ENCODE results near the gene SDR42E1. TPM values are rescaled to one million over a fixed set of nuclear protein-coding genes. Genes with fewer than 3 reads are reported as not detected.

Gene SDR42E1
- total and polyA plus RNA-seq, 9 of the 15 experiments (the other 6 are each of a cell fraction or from before 2014, with no cell fraction given): 0.13 to 1.3 (median 0.42) TPM

GRCh38 chr16:82045465-82045864 lies 34.2 kb upstream of the SDR42E1 start (continued):
- TF ChIP-seq, protein P1, sequence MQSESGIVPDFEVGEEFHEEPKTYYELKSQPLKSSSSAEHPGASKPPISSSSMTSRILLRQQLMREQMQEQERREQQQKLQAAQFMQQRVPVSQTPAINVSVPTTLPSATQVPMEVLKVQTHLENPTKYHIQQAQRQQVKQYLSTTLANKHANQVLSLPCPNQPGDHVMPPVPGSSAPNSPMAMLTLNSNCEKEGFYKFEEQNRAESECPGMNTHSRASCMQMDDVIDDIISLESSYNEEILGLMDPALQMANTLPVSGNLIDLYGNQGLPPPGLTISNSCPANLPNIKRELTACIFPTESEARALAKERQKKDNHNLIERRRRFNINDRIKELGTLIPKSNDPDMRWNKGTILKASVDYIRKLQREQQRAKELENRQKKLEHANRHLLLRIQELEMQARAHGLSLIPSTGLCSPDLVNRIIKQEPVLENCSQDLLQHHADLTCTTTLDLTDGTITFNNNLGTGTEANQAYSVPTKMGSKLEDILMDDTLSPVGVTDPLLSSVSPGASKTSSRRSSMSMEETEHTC (IDR thresholded peaks at IDR 0.05): no peak
- TF ChIP-seq POLR2A (conservative IDR thresholded peaks at IDR 0.05) (no peak), KDM1A (IDR thresholded peaks at IDR 0.05) (no peak), GTF2B (IDR thresholded peaks at IDR 0.05; ENCODE audit: extremely low read depth, insufficient read length) (no peak), PCBP1 (IDR thresholded peaks at IDR 0.05; ENCODE audit: low read depth, low read length, poor library complexity, severe bottlenecking) (no peak), ZNF217 (CRISPR knock-in tag; IDR thresholded peaks at IDR 0.05) (no peak)

GRCh38 chr16:82044585-82044911 lies 33.3 kb upstream of the SDR42E1 start:
- in situ Hi-C loops (cut with MboI): no loop called here
- TF ChIP-seq ZBTB11 (CRISPR knock-in tag; IDR thresholded peaks at IDR 0.05): 0 out of 6 replicates have a peak, but pooled peaks of 1 of the 3 experiments have one; percentile 26
- TF ChIP-seq PHTF2 (CRISPR knock-in tag; IDR thresholded peaks at IDR 0.05): no peak
- TF ChIP-seq FOXO4 (CRISPR knock-in tag; IDR thresholded peaks at IDR 0.05): no peak
- TF ChIP-seq ELF2 (CRISPR knock-in tag; IDR thresholded peaks at IDR 0.05): no peak
- no peaks in the 10 kb centered on the region for H4K20me1 ChIP-seq (replicated peaks; ENCODE audit: control insufficient read depth, insufficient read depth, low read length)
- BruUV-seq (replicated peaks): no TSS peak
- H3K36me3 ChIP-seq (ENCODE audit: control insufficient read depth, insufficient read depth, low read length): no peaks in the 10 kb centered on the region
- H3K79me2 ChIP-seq (ENCODE audit: control insufficient read depth, insufficient read depth, low read length): no peaks in the 10 kb centered on the region
- intact Hi-C loops (cut with micrococcal nuclease): no loop called here
- ChIA-PET CTCF (ENCODE audit: low intra/inter-chr PET ratio) (no interaction called here), POLR2A (interaction anchor here (1.3 kb wide), 1 partner anchor 16 kb away, joined by 3 read pairs; no protein-coding TSS in a partner anchor)
- H3K27ac ChIP-seq (ENCODE audit: extremely low read depth, low read depth, low read length): no peak overlapping the region
- H3K4me2 ChIP-seq (ENCODE audit: insufficient read depth, low read length): no peak overlapping the region
- WGBS (ENCODE audit: insufficient coverage, low coverage, missing lambda C conversion rate): 0% methylated on average over 2 of the region's 3 CpGs
- DNase-seq (ENCODE audit: extremely low read depth in 1 of 4, low spot score in 3 of 4) (no peak), ATAC-seq (peak; percentile 25; the same call in 1 of the 3 replicates), FAIRE-seq (no peak)
- no peak overlapping the region for H2AFZ ChIP-seq (ENCODE audit: low read depth, low read length)
- no peaks in the 10 kb centered on the region for H3K4me1 ChIP-seq (replicated peaks in 1 of 2; ENCODE audit: control insufficient read depth in 2 of 2, insufficient read depth in 2 of 2, low read length in 2 of 2)
- H3K9ac ChIP-seq (ENCODE audit: insufficient read depth in 1 of 2, low read depth in 2 of 2, low read length in 2 of 2): no peak overlapping the region
- H3K9me3 ChIP-seq (replicated peaks; ENCODE audit: control insufficient read depth, insufficient read depth, low read depth, low read length): no peaks in the 10 kb centered on the region
- peaks cover 0 to 13% of the 10 kb centered on the region in 2 experiments; a peak in 1 of 5 replicates for H3K27me3 ChIP-seq (ENCODE audit: control insufficient read depth in 2 of 2, insufficient read depth in 2 of 2, low read length in 2 of 2)
- H3K9me1 ChIP-seq (ENCODE audit: control insufficient read depth, insufficient read depth, low read length): no peaks in the 10 kb centered on the region
- H3K4me3 ChIP-seq: no peak overlapping the region
